Measurements from ENCODE around the gene TMEM139. TPM values are rescaled to one million over a fixed set of nuclear protein-coding genes. Genes with fewer than 3 reads are reported as not detected.

Gene TMEM139
- total RNA-seq, 1 donor from 2014 or later = not detected

- DNase-seq (ENCODE audit: low read depth, low spot score) = no peak
Observed at GRCh38 chr7:143323653-143324052, 38.9 kb downstream of the TMEM139 start.

GRCh38 chr7:143325240-143325639 is 40.5 kb downstream of the TMEM139 start:
- no peak for DNase-seq (ENCODE audit: low read depth, low spot score)

GRCh38 chr7:143327903-143328302 is 43.1 kb downstream of the TMEM139 start:
- DNase-seq (ENCODE audit: low read depth, low spot score) = no peak

GRCh38 chr7:143329471-143330170 is 44.9 kb downstream of the TMEM139 start:
- no peak for DNase-seq (ENCODE audit: low read depth, low spot score)

- no peak for DNase-seq (ENCODE audit: low read depth, low spot score)
Observed at GRCh38 chr7:143331179-143331801, 46.5 kb downstream of the TMEM139 start.

- DNase-seq (ENCODE audit: low read depth, low spot score) = no peak
Observed at GRCh38 chr7:143334244-143334643, 49.5 kb downstream of the TMEM139 start.

GRCh38 chr7:143337216-143337615 is 52.5 kb downstream of the TMEM139 start:
- DNase-seq (ENCODE audit: low read depth, low spot score) = no peak

Other genes with a start within 250 kb of the TMEM139 start
- not detected in 2 replicates for gene OR6V1, start 232.6 kb upstream of the TMEM139 start, total RNA-seq
- not detected in 2 replicates for gene PIP, start 152.9 kb upstream of the TMEM139 start, total RNA-seq
- gene TAS2R39, start 101.5 kb upstream of the TMEM139 start, total RNA-seq = not detected in 2 replicates
- gene TAS2R40, start 62.9 kb upstream of the TMEM139 start, total RNA-seq = not detected in 2 replicates
- gene GSTK1, start 21.5 kb upstream of the TMEM139 start, total RNA-seq = 76.0 and 90.9 TPM in 2 replicates
- gene CASP2, start 3.4 kb downstream of the TMEM139 start, total RNA-seq = 20.6 and 28.8 TPM in 2 replicates
- not detected in 2 replicates for gene CLCN1, start 31.2 kb downstream of the TMEM139 start, total RNA-seq
- 1.2 and 1.5 TPM in 2 replicates for gene FAM131B, start 77.8 kb downstream of the TMEM139 start, total RNA-seq
- gene ZYX, start 96.4 kb downstream of the TMEM139 start, total RNA-seq = 33.5 and 37.9 TPM in 2 replicates
- under 0.01 and 0.07 TPM in 2 replicates for gene EPHA1, start 123.9 kb downstream of the TMEM139 start, total RNA-seq
- gene TAS2R60, start 158.5 kb downstream of the TMEM139 start, total RNA-seq = not detected in 2 replicates
- not detected in 2 replicates for gene TAS2R41, start 192.9 kb downstream of the TMEM139 start, total RNA-seq